Mucosa of rectum (tissue), 2 donors: ENCODE data around the gene UGCG.

ENCODE experiments used
- H3K27ac ChIP-seq, 2 donors: one replicate each; pipeline ENCODE4 v1.7.0; 2013; ENCODE audit warnings: inconsistent platforms in 2 of 2, low read depth in 2 of 2, low read length in 2 of 2
- H3K27me3 ChIP-seq, 2 donors: one replicate each; pipeline ENCODE4 v1.7.0; 2013; ENCODE audit warnings: low read length in 2 of 2; ENCODE audit not compliant: control insufficient read depth in 2 of 2, insufficient read depth in 2 of 2
- H3K36me3 ChIP-seq, 2 donors: one replicate each; pipeline ENCODE4 v1.7.0; 2013; ENCODE audit warnings: low read length in 2 of 2; ENCODE audit not compliant: control insufficient read depth in 2 of 2, insufficient read depth in 2 of 2
- H3K4me1 ChIP-seq, 2 donors: one replicate each; pipeline ENCODE4 v1.7.0; 2013; ENCODE audit warnings: low read length in 2 of 2, mild to moderate bottlenecking in 1 of 2; ENCODE audit not compliant: control insufficient read depth in 2 of 2, insufficient read depth in 2 of 2
- H3K4me3 ChIP-seq, 2 donors: one replicate each; pipeline ENCODE4 v1.7.0; 2013; ENCODE audit warnings: low read length in 2 of 2
- H3K9ac ChIP-seq, 2 donors: one replicate each; pipeline ENCODE4 v1.7.0; 2013; ENCODE audit warnings: low read length in 2 of 2, low read depth in 1 of 2, mild to moderate bottlenecking in 1 of 2
- H3K9me3 ChIP-seq, 2 donors: one replicate each; pipeline ENCODE4 v1.7.0; 2013; ENCODE audit warnings: low read length in 2 of 2; ENCODE audit not compliant: control insufficient read depth in 2 of 2
- donor health status: healthy.
- donor health status: Normal muscosa, but diverticular disease.

The UGCG gene

GRCh38 chr9:111969622-111970021 lies 73.0 kb downstream of the UGCG start:
- no peaks in the 10 kb centered on the region for H3K27me3 ChIP-seq
- H3K9ac ChIP-seq = no peak overlapping the region
- no peak overlapping the region for H3K27ac ChIP-seq
- H3K36me3 ChIP-seq = no peaks in the 10 kb centered on the region
- no peak overlapping the region for H3K4me3 ChIP-seq
- no peaks in the 10 kb centered on the region for H3K9me3 ChIP-seq
- H3K4me1 ChIP-seq = peaks cover 4 to 15% of the 10 kb centered on the region in 2 donors

- Histone ChIP-seq H3K9ac (no peak overlapping the region), H3K27ac (no peak overlapping the region), H3K4me3 (no peak overlapping the region), H3K27me3 (no peaks in the 10 kb centered on the region), H3K9me3 (no peaks in the 10 kb centered on the region), H3K4me1 (peaks cover 0 to 22% of the 10 kb centered on the region in 2 donors), H3K36me3 (no peaks in the 10 kb centered on the region)
Observed at GRCh38 chr9:111970827-111971226, 74.2 kb downstream of the UGCG start.

- Histone ChIP-seq H3K27me3 (no peaks in the 10 kb centered on the region), H3K9me3 (no peaks in the 10 kb centered on the region), H3K4me3 (peak overlapping the region; percentile 9 to 46), H3K36me3 (no peaks in the 10 kb centered on the region), H3K4me1 (peaks cover 0 to 22% of the 10 kb centered on the region in 2 donors), H3K27ac (peak overlapping the region; percentile 39 to 78), H3K9ac (peak overlapping the region; percentile 34 to 47)
Observed at GRCh38 chr9:111974092-111974681, 77.6 kb downstream of the UGCG start.

GRCh38 chr9:111975709-111976108 lies 79.1 kb downstream of the UGCG start:
- Histone ChIP-seq H3K4me1 (peaks cover 0 to 22% of the 10 kb centered on the region in 2 donors), H3K4me3 (no peak overlapping the region), H3K27ac (no peak overlapping the region), H3K27me3 (no peaks in the 10 kb centered on the region), H3K9ac (no peak overlapping the region), H3K9me3 (no peaks in the 10 kb centered on the region), H3K36me3 (no peaks in the 10 kb centered on the region)

- Histone ChIP-seq H3K9ac (no peak overlapping the region), H3K27me3 (no peaks in the 10 kb centered on the region), H3K9me3 (no peaks in the 10 kb centered on the region), H3K27ac (no peak overlapping the region), H3K4me1 (peaks cover under 1 to 20% of the 10 kb centered on the region in 2 donors), H3K36me3 (no peaks in the 10 kb centered on the region), H3K4me3 (no peak overlapping the region)
Observed at GRCh38 chr9:111978616-111979015, 82.0 kb downstream of the UGCG start.

- no peak overlapping the region for H3K9ac ChIP-seq
- no peaks in the 10 kb centered on the region for H3K9me3 ChIP-seq
- no peaks in the 10 kb centered on the region for H3K27me3 ChIP-seq
- H3K4me1 ChIP-seq = peaks cover 2 to 11% of the 10 kb centered on the region in 2 donors
- H3K36me3 ChIP-seq = no peaks in the 10 kb centered on the region
- no peak overlapping the region for H3K4me3 ChIP-seq
- H3K27ac ChIP-seq = no peak overlapping the region
Observed at GRCh38 chr9:111979561-111979960, 82.9 kb downstream of the UGCG start.

- no peaks in the 10 kb centered on the region for H3K27me3 ChIP-seq
- no peak overlapping the region for H3K27ac ChIP-seq
- H3K36me3 ChIP-seq = no peaks in the 10 kb centered on the region
- peaks cover 2 to 3% of the 10 kb centered on the region in 2 donors for H3K4me1 ChIP-seq
- no peak overlapping the region for H3K4me3 ChIP-seq
- H3K9me3 ChIP-seq = no peaks in the 10 kb centered on the region
- H3K9ac ChIP-seq = no peak overlapping the region
Observed at GRCh38 chr9:111980398-111980797, 83.8 kb downstream of the UGCG start.

- Histone ChIP-seq H3K9ac (no peak overlapping the region), H3K27ac (peak overlapping the region in 1 of 2 donors; percentile 48), H3K27me3 (no peaks in the 10 kb centered on the region), H3K4me1 (peaks cover 0 to 5% of the 10 kb centered on the region in 2 donors), H3K9me3 (no peaks in the 10 kb centered on the region), H3K36me3 (no peaks in the 10 kb centered on the region), H3K4me3 (no peak overlapping the region)
Observed at GRCh38 chr9:111983484-111983908, 86.9 kb downstream of the UGCG start.

- no peaks in the 10 kb centered on the region for H3K27me3 ChIP-seq
- H3K4me1 ChIP-seq = peaks cover 0 to 5% of the 10 kb centered on the region in 2 donors
- H3K9me3 ChIP-seq = no peaks in the 10 kb centered on the region
- no peak overlapping the region for H3K9ac ChIP-seq
- no peaks in the 10 kb centered on the region for H3K36me3 ChIP-seq
- no peak overlapping the region for H3K4me3 ChIP-seq
- H3K27ac ChIP-seq = peak overlapping the region in 1 of 2 donors; percentile 48
Observed at GRCh38 chr9:111984086-111984802, 87.6 kb downstream of the UGCG start.
